H1 (cell line): ENCODE results near the gene ZDHHC8. TPM values are rescaled to one million over a fixed set of nuclear protein-coding genes. Genes with fewer than 3 reads are reported as not detected.

ENCODE experiments used
- CTCF ChIA-PET: fragments of 300-600 bp; sonication (Branson Sonifier 250); formaldehyde crosslinking; loops from one replicate; lab custom pipeline; 2021; ENCODE audit not compliant: partially characterized antibody; lab: Charles Lee
- POLR2A ChIA-PET: fragments of 300-600 bp; sonication (Branson Sonifier 250); formaldehyde crosslinking; loops from one replicate; lab custom pipeline; 2021; ENCODE audit warnings: inconsistent platforms; ENCODE audit not compliant: partially characterized antibody; lab: Charles Lee
- DNase-seq, 2 experiments: peaks; one replicate each; pipeline versions ENCODE4 v3.0.0 to v3.0.0-alpha.2; 2010 to 2022; ENCODE audit warnings: low spot score in 2 of 2, low read depth in 1 of 2, mixed read lengths in 1 of 2
- FAIRE-seq: peaks from 2 replicates; lab custom pipeline; 2011; peaks lifted over from hg19 to GRCh38; lab: Jason Lieb, UNC
- H2AFZ ChIP-seq: 2 replicates; pipeline ENCODE4 v1.8.1; 2012; ENCODE audit warnings: low read length, inconsistent platforms
- H2AK5ac ChIP-seq: 2 replicates; pipeline ENCODE4 v1.6.1; 2013; ENCODE audit warnings: low read depth, low read length
- H2BK120ac ChIP-seq: replicated peaks from 2 replicates; pipeline ENCODE3; 2013; ENCODE audit warnings: low read depth, low read length, inconsistent platforms
- H2BK12ac ChIP-seq: 2 replicates; pipeline ENCODE4 v1.6.1; 2013; ENCODE audit warnings: low read depth, low read length
- H2BK15ac ChIP-seq: 2 replicates; pipeline ENCODE4 v1.6.1; 2013; ENCODE audit warnings: low read length
- H2BK20ac ChIP-seq: 2 replicates; pipeline ENCODE4 v1.6.1; 2013; ENCODE audit warnings: low read length
- H2BK5ac ChIP-seq: 2 replicates; pipeline ENCODE4 v1.6.1; 2013; ENCODE audit warnings: low read depth, low read length
- H3K14ac ChIP-seq: 2 replicates; pipeline ENCODE4 v1.6.1; 2013; ENCODE audit warnings: inconsistent platforms; ENCODE audit not compliant: insufficient read length
- H3K18ac ChIP-seq: 2 replicates; pipeline ENCODE4 v1.6.1; 2013; ENCODE audit warnings: low read length; ENCODE audit errors: extremely low read depth
- H3K23ac ChIP-seq: 2 replicates; pipeline ENCODE4 v1.6.1; 2013; ENCODE audit warnings: inconsistent platforms; ENCODE audit not compliant: insufficient read length
- H3K23me2 ChIP-seq: 2 replicates; pipeline ENCODE4 v1.6.1; 2013; ENCODE audit warnings: low read depth, low read length
- H3K27ac ChIP-seq: 2 replicates; pipeline ENCODE4 v1.6.1; 2011; ENCODE audit warnings: low read depth, low read length, inconsistent platforms
- H3K27me3 ChIP-seq, 4 experiments: replicated peaks in 1 of 4; 1 replicate in 1 of 4; 2 replicates in 3 of 4; pipeline versions ENCODE4 v1.6.1 to v1.8.1; 2011 to 2013; ENCODE audit warnings: low read length in 3 of 4, mild to moderate bottlenecking in 3 of 4, inconsistent platforms in 2 of 4, mixed read lengths in 2 of 4, moderate library complexity in 1 of 4; ENCODE audit not compliant: control insufficient read depth in 3 of 4, insufficient read depth in 3 of 4; ENCODE audit errors: extremely low read depth in 1 of 4
- H3K36me3 ChIP-seq, 4 experiments: 2 replicates each; pipeline versions ENCODE4 v1.6.1 to v1.8.1; 2011 to 2013; ENCODE audit warnings: mild to moderate bottlenecking in 4 of 4, low read length in 3 of 4, moderate library complexity in 2 of 4, control low read depth in 1 of 4, inconsistent platforms in 1 of 4; ENCODE audit not compliant: insufficient read depth in 4 of 4, control insufficient read depth in 2 of 4
- H3K4ac ChIP-seq: replicated peaks from 2 replicates; pipeline ENCODE3; 2013; ENCODE audit warnings: low read length, low read depth, mixed read lengths, inconsistent platforms; ENCODE audit not compliant: insufficient read length
- H3K4me1 ChIP-seq, 4 experiments: replicated peaks in 1 of 4; 1 replicate in 1 of 4; 2 replicates in 3 of 4; pipeline versions ENCODE4 v1.6.1 to v1.8.1; 2011 to 2013; ENCODE audit warnings: low read length in 3 of 4, inconsistent platforms in 2 of 4, mixed read lengths in 1 of 4; ENCODE audit not compliant: insufficient read depth in 4 of 4, control insufficient read depth in 3 of 4
- H3K4me2 ChIP-seq, 2 experiments: 2 replicates each; pipeline versions ENCODE4 v1.6.1 to v1.8.1; 2011 to 2013; ENCODE audit warnings: low read depth in 2 of 2, low read length in 2 of 2, control low read depth in 1 of 2, inconsistent platforms in 1 of 2, mild to moderate bottlenecking in 1 of 2; ENCODE audit not compliant: insufficient read depth in 1 of 2
- H3K4me3 ChIP-seq, 4 experiments: fragments of 200-600, 300-600 bp in 1 of 4; sonication (generic), shearing (Covaris generic), sonication (Bioruptor Twin) in 1 of 4; 2 replicates each; pipeline versions ENCODE4 v1.5.1 to v1.8.1; 2011 to 2016; ENCODE audit warnings: low read length in 4 of 4, low read depth in 3 of 4, control low read depth in 2 of 4, inconsistent platforms in 2 of 4, mild to moderate bottlenecking in 2 of 4, mixed read lengths in 1 of 4, moderate library complexity in 1 of 4; ENCODE audit not compliant: insufficient read depth in 2 of 4; ENCODE audit errors: extremely low read depth in 1 of 4
- H3K56ac ChIP-seq: replicated peaks from 2 replicates; pipeline ENCODE3; 2013; ENCODE audit warnings: low read depth, mild to moderate bottlenecking, mixed read lengths, low read length, inconsistent platforms; ENCODE audit not compliant: insufficient read length
- H3K79me1 ChIP-seq: 2 replicates; pipeline ENCODE4 v1.6.1; 2013; ENCODE audit warnings: low read depth, low read length, control low read depth
- H3K79me2 ChIP-seq, 2 experiments: 2 replicates each; pipeline versions ENCODE4 v1.6.1 to v1.8.1; 2012 to 2013; ENCODE audit warnings: low read length in 2 of 2, mild to moderate bottlenecking in 2 of 2, inconsistent platforms in 1 of 2; ENCODE audit not compliant: insufficient read depth in 2 of 2, control insufficient read depth in 1 of 2
- H3K9ac ChIP-seq, 4 experiments: replicated peaks in 1 of 4; 1 replicate in 1 of 4; 2 replicates in 3 of 4; pipeline versions ENCODE4 v1.6.1 to v1.8.1; 2011 to 2013; ENCODE audit warnings: low read depth in 3 of 4, low read length in 3 of 4, control low read depth in 2 of 4, mild to moderate bottlenecking in 2 of 4, moderate library complexity in 2 of 4, inconsistent platforms in 1 of 4; ENCODE audit errors: extremely low read depth in 1 of 4
- H3K9me3 ChIP-seq, 2 experiments: 2 replicates each; pipeline versions ENCODE4 v1.6.1 to v1.8.1; 2012 to 2013; ENCODE audit warnings: mild to moderate bottlenecking in 2 of 2, moderate library complexity in 2 of 2, control low read depth in 1 of 2, inconsistent platforms in 1 of 2, low read depth in 1 of 2, low read length in 1 of 2, mixed read lengths in 1 of 2; ENCODE audit not compliant: insufficient read depth in 2 of 2
- H4K20me1 ChIP-seq, 2 experiments: replicated peaks in 1 of 2; 2 replicates each; pipeline versions ENCODE3 to v1.8.1; 2011 to 2013; ENCODE audit warnings: inconsistent platforms in 2 of 2, low read length in 2 of 2, mild to moderate bottlenecking in 1 of 2; ENCODE audit not compliant: insufficient read depth in 2 of 2, control insufficient read depth in 1 of 2
- H4K5ac ChIP-seq: 2 replicates; pipeline ENCODE4 v1.6.1; 2013; ENCODE audit warnings: low read length, low read depth, mixed read lengths, inconsistent platforms; ENCODE audit not compliant: insufficient read length
- H4K8ac ChIP-seq: 2 replicates; pipeline ENCODE4 v1.8.0; 2013; ENCODE audit warnings: mild to moderate bottlenecking, moderate library complexity, low read length, inconsistent platforms; ENCODE audit not compliant: insufficient read depth; ENCODE audit errors: extremely low read depth
- H4K91ac ChIP-seq: replicated peaks from 2 replicates; pipeline ENCODE3; 2013; ENCODE audit warnings: low read length, mixed read lengths, inconsistent platforms; ENCODE audit not compliant: insufficient read length
- HDAC6 ChIP-seq: IDR thresholded peaks from one replicate; pipeline ENCODE4 v1.7.1; 2012; ENCODE audit warnings: low read depth, mild to moderate bottlenecking, inconsistent platforms, low read length, moderate library complexity
- RAD21 ChIP-seq, 2 experiments: IDR thresholded peaks in 1 of 2; conservative IDR thresholded peaks in 1 of 2; 2 replicates each; pipeline ENCODE4 v1.6.1; 2011; ENCODE audit warnings: low read depth in 2 of 2, low read length in 2 of 2, improper control_type of control experiment in 1 of 2, inconsistent platforms in 1 of 2, mild to moderate bottlenecking in 1 of 2, moderate library complexity in 1 of 2
- TAF1 ChIP-seq: IDR thresholded peaks from 2 replicates; pipeline ENCODE4 v1.6.1; 2011; ENCODE audit warnings: mild to moderate bottlenecking, low read depth, low read length
- WGBS, 2 experiments: shearing (Covaris generic) in 1 of 2; methylation state at CpG; one replicate each; pipeline versions ENCODE4 v1.1.6 to v1.1.7; 2013 to 2015; ENCODE audit warnings: low lambda C conversion rate in 2 of 2, mixed read lengths in 2 of 2, inconsistent platforms in 1 of 2, low coverage in 1 of 2, missing lambda C conversion rate in 1 of 2; ENCODE audit not compliant: insufficient replicate concordance in 2 of 2, insufficient coverage in 1 of 2, insufficient read length in 1 of 2; ENCODE audit errors: extremely low coverage in 1 of 2, missing lambda C conversion rate in 1 of 2; 5-methylcytosine and 5-hydroxymethylcytosine counted together
- polyA plus RNA-seq, 7 experiments: library from polyadenylated mRNA; depleted of rRNA in 3 of 7; stranded (reverse) in 5 of 7; unstranded in 2 of 7; fragments of >200 nt in 5 of 7; fragments of 200-250 nt in 2 of 7; gene quantifications; 1 replicate in 5 of 7; 2 replicates in 1 of 7; 4 replicates in 1 of 7; pipeline versions ENCODE4 v1.2.1 to v1.2.3, GENCODE V29; 2011 to 2013; ENCODE audit warnings: missing spikeins in 2 of 7, mixed read lengths in 2 of 7
- total RNA-seq: library from RNA; stranded (reverse); fragmentation: NEBNext Ultra II Directional; extraction: Animal tissue kit (Norgen Biotek cat#: 25700); gene quantifications from 2 replicates; pipeline ENCODE4 v1.2.1, GENCODE V29; 2021
- TF ChIP-seq, protein P1 (sequence below): IDR thresholded peaks from 2 replicates; pipeline ENCODE4 v1.6.1; 2011; ENCODE audit warnings: low read length, improper control_type of control experiment

ZDHHC8 gene
- total and polyA plus RNA-seq, 2 of the 8 experiments (the other 6 are each of a cell fraction or from before 2014, with no cell fraction given): 18.6 to 65.6 TPM

DNA sequence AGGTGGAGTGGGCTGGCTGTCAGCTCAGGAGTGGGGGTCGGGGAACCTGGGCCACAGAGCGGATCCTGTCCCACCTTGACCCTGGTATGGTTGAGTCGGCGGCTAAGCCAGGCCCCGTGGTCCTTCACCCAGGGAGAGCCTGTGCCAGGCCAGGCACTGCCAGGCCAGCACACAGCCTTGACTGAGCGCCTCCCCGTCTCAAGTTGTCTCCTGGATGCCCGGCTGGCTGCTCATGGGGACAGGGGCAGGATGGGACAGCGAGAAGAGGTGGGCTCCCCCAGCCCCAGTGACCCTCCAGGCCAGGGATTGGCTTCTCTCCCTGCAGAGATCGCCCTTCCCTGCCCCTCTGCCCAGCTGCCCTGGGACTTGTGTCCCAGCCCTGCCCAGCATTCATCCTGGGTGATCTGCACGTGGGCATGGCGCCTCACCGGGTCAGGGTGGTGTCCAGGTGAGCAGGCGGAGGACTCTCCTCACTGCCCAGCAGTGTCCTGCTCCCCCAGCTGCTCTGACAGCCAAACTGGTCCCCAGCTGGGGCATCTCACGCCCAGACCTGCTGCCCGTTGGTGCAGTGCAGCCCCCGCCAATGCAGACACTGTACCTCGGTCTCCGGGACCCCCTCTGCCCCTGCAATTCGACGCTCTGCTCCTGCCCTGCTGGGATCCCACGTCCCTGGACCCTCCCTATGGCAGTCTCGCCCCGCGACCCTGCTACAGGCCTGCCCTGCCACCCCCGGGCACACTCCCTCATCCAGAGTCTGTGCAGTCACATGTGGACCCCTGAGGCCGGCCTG, 48.0 kb downstream of the ZDHHC8 start:
- no peak overlapping the region for H3K4me3 ChIP-seq
- no peak overlapping the region for H3K23ac ChIP-seq
- no peak overlapping the region for H4K5ac ChIP-seq
- no peaks in the 10 kb centered on the region for H3K27me3 ChIP-seq
- H3K79me1 ChIP-seq: no peaks in the 10 kb centered on the region
- no peak overlapping the region for H2AFZ ChIP-seq
- H4K91ac ChIP-seq: no peak overlapping the region
- H3K4ac ChIP-seq: no peak overlapping the region
- peaks cover 0 to 6% (median 0%) of the 10 kb centered on the region in 4 experiments; a peak in 2 of 7 replicates for H3K4me1 ChIP-seq
- H2BK20ac ChIP-seq: no peak overlapping the region
- POLR2A ChIA-PET: no interaction called here
- WGBS, 2 experiments: 90% methylated on average over 23 of the region's 27 CpGs; no CpG with 5 or more reads in 1 of the 2 experiments
- no peaks in the 10 kb centered on the region for H3K36me3 ChIP-seq
- H3K27ac ChIP-seq: no peak overlapping the region
- H3K9me3 ChIP-seq: no peaks in the 10 kb centered on the region
- no peak overlapping the region for H2BK15ac ChIP-seq
- no peak overlapping the region for H2BK5ac ChIP-seq
- H2AK5ac ChIP-seq: no peak overlapping the region
- no peak overlapping the region for H3K14ac ChIP-seq
- FAIRE-seq: no peak
- CTCF ChIA-PET: interaction anchor here (0.6 to 1.7 kb wide), 2 partner anchors 11 to 14 kb away, joined by 3 to 4 read pairs; no protein-coding TSS in a partner anchor
- peak overlapping the region; percentile 25; the same call in 1 of the 2 replicates for H4K8ac ChIP-seq
- H3K18ac ChIP-seq: no peak overlapping the region
- H3K56ac ChIP-seq: no peak overlapping the region
- H2BK120ac ChIP-seq: no peak overlapping the region
- no peak for DNase-seq
- H3K9ac ChIP-seq: no peak overlapping the region
- H2BK12ac ChIP-seq: no peak overlapping the region
- H3K4me2 ChIP-seq: no peak overlapping the region
- H4K20me1 ChIP-seq: peaks cover 0 to 2% of the 10 kb centered on the region in 2 experiments
- H3K23me2 ChIP-seq: no peaks in the 10 kb centered on the region
- no peaks in the 10 kb centered on the region for H3K79me2 ChIP-seq
- TF ChIP-seq HDAC6 (no peak), RAD21 (IDR thresholded peaks at IDR 0.05 in 1 of 2, conservative IDR thresholded peaks at IDR 0.05 in 1 of 2; ENCODE audit: low read depth in 2 of 2, low read length in 2 of 2) (no peak), TAF1 (no peak)
- TF ChIP-seq, protein P1, sequence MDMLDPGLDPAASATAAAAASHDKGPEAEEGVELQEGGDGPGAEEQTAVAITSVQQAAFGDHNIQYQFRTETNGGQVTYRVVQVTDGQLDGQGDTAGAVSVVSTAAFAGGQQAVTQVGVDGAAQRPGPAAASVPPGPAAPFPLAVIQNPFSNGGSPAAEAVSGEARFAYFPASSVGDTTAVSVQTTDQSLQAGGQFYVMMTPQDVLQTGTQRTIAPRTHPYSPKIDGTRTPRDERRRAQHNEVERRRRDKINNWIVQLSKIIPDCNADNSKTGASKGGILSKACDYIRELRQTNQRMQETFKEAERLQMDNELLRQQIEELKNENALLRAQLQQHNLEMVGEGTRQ: no peak
